GM18520 (cell line): ENCODE measurements around the gene NDRG3.
"Not testable (repeated sequence)": the region's sequence is repeated elsewhere in the genome, so short reads cannot be mapped to it uniquely, and the experiment has no call there.

Source experiments
- ATAC-seq: cut with Tn5 transposase; IDR thresholded peaks from one replicate; pipeline ENCODE4 v1.9.1; 2021; ENCODE audit not compliant: unreplicated experiment

Gene NDRG3

DNA sequence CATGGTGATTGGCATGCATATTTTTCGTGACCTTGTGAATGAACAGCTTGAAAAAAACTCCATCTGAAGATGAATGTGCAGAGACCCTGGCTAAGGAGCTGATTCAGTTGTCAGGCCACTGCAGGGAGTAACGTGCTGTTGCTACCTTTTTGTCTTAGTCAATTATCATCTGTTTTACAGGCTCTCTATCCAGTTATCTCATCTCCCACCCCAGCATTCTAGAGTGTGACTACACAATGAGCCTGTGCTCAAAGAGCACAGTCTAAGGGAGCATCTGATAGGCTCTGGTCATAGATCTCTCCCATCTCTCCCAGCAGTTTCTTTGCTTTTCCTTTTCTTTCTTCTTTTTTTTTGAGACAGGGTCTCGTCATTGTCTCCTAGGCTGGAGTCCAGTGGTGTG, 45.5 kb downstream of the NDRG3 start:
- ATAC-seq, result no peak

DNA sequence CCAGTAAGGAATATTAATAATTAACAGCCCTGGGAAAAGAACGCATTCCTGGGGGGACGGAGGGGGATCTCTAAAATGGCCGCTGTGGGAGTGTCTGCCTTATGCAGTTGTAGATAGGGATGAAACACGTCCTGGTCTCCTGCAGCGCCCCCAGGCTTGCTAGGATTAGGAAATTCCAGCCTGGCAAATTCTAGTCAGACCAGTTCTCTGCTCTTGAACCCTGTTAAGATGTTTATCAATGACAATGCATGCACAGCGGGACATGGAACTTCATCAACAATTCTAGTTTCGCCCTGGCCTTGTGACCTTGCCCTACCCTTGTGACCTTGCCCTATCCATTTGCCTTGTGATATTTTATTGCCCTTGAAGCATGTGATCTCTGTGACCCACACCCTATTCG, 50.4 kb downstream of the NDRG3 start:
- not testable (repeated sequence) for ATAC-seq

GRCh38 chr20:36688630-36689029, 57.3 kb downstream of the NDRG3 start:
- no peak for ATAC-seq

DNA sequence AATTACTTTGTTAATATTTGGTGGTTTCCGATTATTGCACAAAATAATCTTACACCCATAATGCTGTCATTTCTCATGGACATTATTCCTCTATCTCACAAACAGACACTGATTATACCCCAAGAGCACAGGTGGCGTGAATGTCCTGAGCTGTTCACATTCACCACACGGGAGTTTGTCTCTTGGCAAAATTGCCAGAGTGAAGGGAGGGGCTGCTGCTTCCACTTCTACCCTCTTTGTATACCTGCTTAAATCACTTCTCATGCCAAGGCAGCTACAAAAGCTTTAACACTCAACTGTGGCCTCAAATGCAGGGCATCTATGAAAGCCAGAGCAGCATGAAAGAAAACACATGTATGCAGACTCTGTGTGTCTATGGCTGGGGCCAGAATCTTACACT, 58.0 kb downstream of the NDRG3 start:
- ATAC-seq, result no peak

DNA sequence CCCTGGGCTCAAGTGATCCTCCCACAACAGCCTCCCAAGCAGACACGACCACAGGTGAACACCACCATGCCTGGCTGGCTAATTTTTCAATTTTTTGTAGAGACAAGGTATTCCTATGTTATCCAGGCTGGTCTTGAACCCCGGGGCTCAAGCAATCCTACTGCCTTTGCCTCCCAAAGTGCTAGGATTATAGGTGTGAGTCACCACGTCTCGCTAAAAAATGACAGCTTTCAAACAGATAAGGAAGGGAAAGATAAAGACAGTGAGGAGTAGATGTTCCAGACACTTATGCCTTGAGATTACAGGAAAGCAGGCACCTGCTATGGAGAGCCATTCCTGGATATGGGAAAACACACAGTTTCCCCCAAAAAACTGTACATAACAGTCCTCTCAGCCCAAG, 58.9 kb downstream of the NDRG3 start:
- ATAC-seq, result no peak

GRCh38 chr20:36686504-36686903, 59.4 kb downstream of the NDRG3 start:
- ATAC-seq, result no peak

- ATAC-seq, result no peak
These were observed 61.1 kb downstream of the NDRG3 start for GRCh38 chr20:36684747-36685146.

DNA sequence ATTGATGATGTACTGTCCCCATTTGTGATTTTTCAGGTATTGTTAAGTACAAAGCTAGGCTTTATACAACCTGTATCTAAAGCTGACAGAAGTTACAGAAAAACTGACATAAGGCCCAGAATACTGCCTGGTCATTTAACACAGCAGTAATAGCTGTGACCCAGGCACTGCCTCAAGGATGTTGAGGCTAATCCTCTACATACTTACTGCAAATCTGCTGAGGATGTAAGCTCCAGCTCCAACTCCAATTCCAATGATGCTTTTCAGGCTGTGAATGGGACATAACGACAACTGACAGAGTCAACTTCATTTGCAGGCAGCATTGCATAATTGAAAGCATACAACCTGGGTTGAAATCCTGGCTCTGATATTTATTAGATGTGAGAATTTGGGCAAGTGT, 63.6 kb downstream of the NDRG3 start:
- ATAC-seq, result no peak

GRCh38 chr20:36677422-36677771, 68.5 kb downstream of the NDRG3 start:
- ATAC-seq, result no peak

GRCh38 chr20:36676701-36677421, 69.0 kb downstream of the NDRG3 start:
- ATAC-seq, result no peak

DNA sequence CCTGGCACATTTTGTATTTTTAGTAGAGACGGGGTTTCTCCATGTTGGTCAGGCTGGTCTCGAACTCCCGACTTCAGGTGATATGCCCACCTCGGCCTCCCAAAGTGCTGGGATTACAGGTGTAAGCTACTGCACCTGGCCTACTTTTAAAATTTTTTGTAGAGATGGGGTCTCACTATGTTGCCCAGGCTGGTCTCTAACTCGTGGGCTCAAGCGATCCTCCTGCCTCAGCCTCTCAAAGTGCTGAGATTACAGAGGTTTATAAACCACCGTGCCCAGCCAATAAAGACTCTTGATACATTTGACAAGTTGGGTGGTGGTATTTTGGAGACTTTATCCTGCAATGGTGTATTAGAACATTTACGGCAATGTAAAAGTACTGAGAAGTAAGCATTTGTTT, 70.3 kb downstream of the NDRG3 start:
- not testable (repeated sequence) for ATAC-seq

DNA sequence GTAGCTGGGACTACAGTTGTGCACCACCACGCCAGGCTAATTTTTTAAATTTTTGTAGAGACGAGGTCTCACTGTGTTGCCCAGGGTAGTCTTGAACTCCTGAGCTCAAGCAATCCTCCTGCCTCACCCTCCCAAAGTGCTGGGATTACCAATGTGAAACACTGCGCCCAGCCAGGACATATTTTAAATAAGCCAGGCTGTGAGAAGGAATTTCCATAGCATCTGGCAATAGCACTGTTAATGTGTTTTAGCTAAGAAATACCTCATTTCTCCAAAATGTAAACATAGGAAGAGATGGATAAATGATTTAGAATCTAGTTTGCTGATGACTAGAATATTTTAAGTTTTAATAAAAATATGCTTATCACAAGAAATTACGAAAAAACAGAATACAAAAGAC, 72.9 kb downstream of the NDRG3 start:
- no peak for ATAC-seq

- no peak for ATAC-seq
These were observed 75.1 kb downstream of the NDRG3 start for GRCh38 chr20:36670665-36671357.

DNA sequence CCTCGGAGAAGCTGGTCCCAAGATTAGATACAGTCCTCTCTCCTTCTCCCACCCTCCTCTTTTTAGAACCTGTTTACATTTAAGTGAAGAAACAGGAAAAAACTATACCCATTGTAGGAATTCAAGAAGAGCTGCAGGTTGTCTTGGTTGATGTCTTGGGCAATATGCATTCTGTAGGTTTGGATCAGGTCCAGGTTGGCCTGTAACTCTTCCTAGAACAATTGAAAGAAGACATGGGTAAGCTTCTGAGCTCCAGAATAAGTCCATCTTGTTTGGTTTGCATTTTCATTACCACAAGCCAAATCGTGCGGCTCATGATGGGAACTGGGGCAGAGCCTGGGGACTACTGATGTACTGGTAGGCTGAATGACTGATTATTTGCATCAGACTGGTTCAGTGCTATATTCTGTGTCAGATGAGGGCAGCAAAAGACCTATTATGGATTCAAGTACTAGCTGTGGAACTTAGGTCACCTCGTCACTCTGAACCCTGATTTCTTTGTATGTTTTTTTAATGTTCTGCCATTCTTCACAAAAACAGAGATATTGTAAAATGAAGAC, 79.6 kb downstream of the NDRG3 start:
- no peak for ATAC-seq

- ATAC-seq, result no peak
These were observed 82.9 kb downstream of the NDRG3 start for GRCh38 chr20:36663031-36663430.

- no peak for ATAC-seq
These were observed 87.6 kb downstream of the NDRG3 start for GRCh38 chr20:36658300-36658699.

GRCh38 chr20:36656733-36657132, 89.2 kb downstream of the NDRG3 start:
- no peak for ATAC-seq

DNA sequence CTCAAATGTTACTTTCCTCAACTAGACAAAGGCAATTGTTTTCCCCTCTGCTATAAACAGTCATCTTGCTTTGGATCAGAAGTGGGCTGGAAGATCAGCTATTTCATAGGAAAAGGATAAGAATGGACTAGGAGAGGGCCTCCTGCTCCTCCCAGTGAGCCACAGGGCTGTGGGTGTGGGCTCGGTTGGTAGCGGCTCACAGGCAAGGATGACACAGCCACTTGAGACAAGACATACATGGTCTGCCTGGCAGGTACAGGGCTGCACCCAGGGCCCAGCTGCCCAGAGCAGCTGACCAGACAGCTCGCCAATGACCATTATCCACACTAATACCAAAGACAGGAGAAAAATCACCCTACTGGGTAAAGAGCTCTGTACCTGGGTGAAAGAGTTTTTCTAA, 90.9 kb downstream of the NDRG3 start:
- no peak for ATAC-seq

DNA sequence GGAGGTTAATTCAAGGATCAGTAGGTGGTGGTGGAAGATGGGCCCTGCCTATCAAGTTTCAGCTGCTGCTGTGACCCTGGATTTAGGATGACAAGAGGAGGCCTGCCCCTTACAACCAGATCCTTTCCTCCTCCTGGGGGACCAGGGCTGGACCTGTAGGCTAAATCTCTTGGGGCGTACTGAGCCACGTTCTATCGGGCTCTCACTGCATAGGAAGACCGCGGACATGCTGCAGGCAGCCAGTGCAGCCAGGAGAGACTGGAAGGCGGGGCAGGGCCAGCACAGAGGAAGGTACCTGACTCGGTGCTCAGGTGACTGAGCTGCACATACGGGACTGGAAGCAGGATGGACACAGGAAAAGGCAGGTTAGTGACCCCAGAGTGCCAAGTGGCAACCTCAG, 91.4 kb downstream of the NDRG3 start:
- ATAC-seq, result no peak

DNA sequence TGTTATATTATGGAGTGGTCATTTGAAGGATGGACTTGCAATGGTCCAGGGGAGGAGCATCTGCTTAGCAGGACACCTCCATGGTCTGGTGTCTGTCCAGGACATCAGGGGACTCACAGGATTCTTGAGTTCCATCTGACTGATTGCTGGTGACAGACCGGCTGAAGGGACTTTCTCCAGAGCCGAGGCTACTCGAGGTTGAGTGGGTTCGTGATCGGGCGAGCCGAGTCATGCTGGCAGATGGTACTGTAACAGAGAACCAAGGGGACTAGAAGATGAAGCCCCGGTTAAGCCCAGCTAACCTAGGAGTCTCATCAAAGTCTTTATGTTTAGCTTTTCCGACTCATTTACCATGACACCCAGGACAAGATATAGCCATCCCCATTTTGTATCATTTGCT, 92.4 kb downstream of the NDRG3 start:
- ATAC-seq, result no peak

DNA sequence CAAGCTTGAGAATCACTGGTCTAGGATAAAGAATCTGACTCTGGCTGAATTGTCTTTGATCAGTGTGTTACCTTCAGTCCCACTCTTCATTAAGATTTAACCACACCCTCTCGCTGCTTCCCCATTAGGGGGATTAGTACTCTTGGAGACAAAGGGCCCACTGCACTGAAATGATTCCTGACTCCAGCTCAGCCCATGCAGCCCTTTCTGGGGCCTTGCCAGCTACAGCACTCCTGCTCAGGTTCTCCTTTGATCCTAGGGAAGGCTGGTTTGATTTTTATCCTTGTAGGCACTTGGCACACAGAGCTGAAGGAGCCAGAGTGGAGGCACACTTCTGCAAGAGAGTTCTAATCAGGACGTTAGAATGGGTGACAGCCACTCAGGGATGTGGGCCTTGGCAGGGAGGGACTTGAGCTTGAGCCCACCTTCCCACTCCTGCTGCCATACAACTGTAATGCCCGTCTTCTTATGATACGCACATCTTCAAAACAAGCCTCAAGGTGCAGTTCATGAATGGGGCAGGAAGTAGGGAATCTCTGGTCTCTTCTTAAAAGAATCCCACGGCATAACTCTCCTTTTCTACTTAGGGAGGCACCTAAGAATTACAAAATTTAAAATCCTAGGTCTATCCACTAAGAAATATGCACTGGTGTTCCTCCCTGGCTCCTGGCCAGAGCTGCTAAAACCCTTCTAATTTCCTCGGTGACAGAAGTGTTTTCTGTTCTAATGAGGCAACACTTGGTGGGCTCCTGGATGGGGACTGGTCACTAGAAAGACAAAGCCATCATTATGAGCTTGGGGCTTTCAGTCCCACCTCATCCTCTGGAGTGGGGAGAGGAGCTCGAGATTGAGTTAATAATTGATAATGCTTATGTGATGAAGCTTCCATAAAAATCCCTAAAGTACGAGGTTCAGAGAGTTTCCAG, 98.4 kb downstream of the NDRG3 start:
- ATAC-seq, result no peak
